ENCODE data around the gene MRPS24. TPM values are rescaled to one million over a fixed set of nuclear protein-coding genes. Genes with fewer than 3 reads are reported as not detected.

MRPS24 gene
- total and polyA plus RNA-seq, 2 donors (not counting 3 experiments of a cell fraction or from before 2014, with no cell fraction given), result 105 to 279 TPM

GRCh38 chr7:43884617-43885016 lies 15.3 kb upstream of the MRPS24 start:
- no peaks in the 10 kb centered on the region for H3K9me3 ChIP-seq (replicated peaks; ENCODE audit: control insufficient read depth, insufficient read depth, low read length)
- DNase-seq (ENCODE audit: low read depth, low spot score), result no peak
- H3K79me2 ChIP-seq (ENCODE audit: control insufficient read depth, insufficient read depth, low read length), result peaks cover 9% of the 10 kb centered on the region
- TF ChIP-seq POLR2A (IDR thresholded peaks at IDR 0.05; ENCODE audit: low read depth, low read length) (no peak), JUN (IDR thresholded peaks at IDR 0.05; ENCODE audit: borderline replicate concordance, insufficient read depth, insufficient read length, low read depth) (no peak), EZH2 (IDR thresholded peaks at IDR 0.05; ENCODE audit: borderline replicate concordance, low read depth, low read length, severe bottlenecking) (no peak), GATA2 (IDR thresholded peaks at IDR 0.05; ENCODE audit: insufficient read depth, insufficient read length, low read depth, low read length) (no peak), POLR2AphosphoS5 (IDR thresholded peaks at IDR 0.05; ENCODE audit: insufficient read depth, low read depth, low read length) (no peak), FOS (IDR thresholded peaks at IDR 0.05; ENCODE audit: borderline replicate concordance, insufficient read depth, low read length) (no peak), MYC (IDR thresholded peaks at IDR 0.05; ENCODE audit: low read depth, low read length) (no peak)
- TF ChIP-seq, protein P1, sequence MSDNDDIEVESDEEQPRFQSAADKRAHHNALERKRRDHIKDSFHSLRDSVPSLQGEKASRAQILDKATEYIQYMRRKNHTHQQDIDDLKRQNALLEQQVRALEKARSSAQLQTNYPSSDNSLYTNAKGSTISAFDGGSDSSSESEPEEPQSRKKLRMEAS (IDR thresholded peaks at IDR 0.05; ENCODE audit: insufficient read depth, insufficient read length), result no peak
- TF ChIP-seq, protein P2, sequence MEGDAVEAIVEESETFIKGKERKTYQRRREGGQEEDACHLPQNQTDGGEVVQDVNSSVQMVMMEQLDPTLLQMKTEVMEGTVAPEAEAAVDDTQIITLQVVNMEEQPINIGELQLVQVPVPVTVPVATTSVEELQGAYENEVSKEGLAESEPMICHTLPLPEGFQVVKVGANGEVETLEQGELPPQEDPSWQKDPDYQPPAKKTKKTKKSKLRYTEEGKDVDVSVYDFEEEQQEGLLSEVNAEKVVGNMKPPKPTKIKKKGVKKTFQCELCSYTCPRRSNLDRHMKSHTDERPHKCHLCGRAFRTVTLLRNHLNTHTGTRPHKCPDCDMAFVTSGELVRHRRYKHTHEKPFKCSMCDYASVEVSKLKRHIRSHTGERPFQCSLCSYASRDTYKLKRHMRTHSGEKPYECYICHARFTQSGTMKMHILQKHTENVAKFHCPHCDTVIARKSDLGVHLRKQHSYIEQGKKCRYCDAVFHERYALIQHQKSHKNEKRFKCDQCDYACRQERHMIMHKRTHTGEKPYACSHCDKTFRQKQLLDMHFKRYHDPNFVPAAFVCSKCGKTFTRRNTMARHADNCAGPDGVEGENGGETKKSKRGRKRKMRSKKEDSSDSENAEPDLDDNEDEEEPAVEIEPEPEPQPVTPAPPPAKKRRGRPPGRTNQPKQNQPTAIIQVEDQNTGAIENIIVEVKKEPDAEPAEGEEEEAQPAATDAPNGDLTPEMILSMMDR (IDR thresholded peaks at IDR 0.05; ENCODE audit: extremely low read depth in 1 of 2, insufficient read depth in 1 of 2, low read depth in 1 of 2, low read length in 2 of 2), result no peak
- intact Hi-C loops (cut with micrococcal nuclease) (no loop called here), dilution Hi-C loops (cut with MboI; ENCODE audit: extremely low pct_ligation_motif_present, low sequenced_read_pairs) (no loop called here)
- H3K4me1 ChIP-seq (ENCODE audit: control insufficient read depth, extremely low read depth, insufficient read depth, low read length), result peaks cover 13% of the 10 kb centered on the region
- no peaks in the 10 kb centered on the region for H3K9me1 ChIP-seq (replicated peaks; ENCODE audit: control insufficient read depth, extremely low read depth, insufficient read depth, low read length)
- no peak overlapping the region for H2AFZ ChIP-seq (ENCODE audit: low read depth, low read length)
- no TSS peak for BruUV-seq (replicated peaks)
- no peak overlapping the region for H3K4me2 ChIP-seq (ENCODE audit: insufficient read depth, low read length)
- ChIA-PET POLR2A (no interaction called here), CTCF (interaction anchor here (0.9 to 1.3 kb wide), 3 partner anchors 9 to 15 kb away, joined by 3 to 4 read pairs (median 4); partner anchors contain the start of gene MRPS24)
- no peaks in the 10 kb centered on the region for H4K20me1 ChIP-seq (replicated peaks; ENCODE audit: control insufficient read depth, extremely low read depth, insufficient read depth, low read length)
- no peak overlapping the region for H3K27ac ChIP-seq (ENCODE audit: insufficient read depth, low read depth, low read length)
- H3K27me3 ChIP-seq (ENCODE audit: control insufficient read depth in 2 of 2, insufficient read depth in 2 of 2, low read length in 2 of 2), result no peaks in the 10 kb centered on the region
- no peak for FAIRE-seq
- no peak overlapping the region for H3K9ac ChIP-seq (replicated peaks; ENCODE audit: extremely low read depth, insufficient read depth, low read length)
- no peak overlapping the region for H3K4me3 ChIP-seq (replicated peaks in 1 of 3; ENCODE audit: insufficient read depth in 1 of 3, low read depth in 1 of 3, low read length in 3 of 3)
- H3K36me3 ChIP-seq (ENCODE audit: control insufficient read depth in 2 of 2, extremely low read depth in 1 of 2, insufficient read depth in 2 of 2, low read length in 2 of 2), result peaks cover 0 to 2% of the 10 kb centered on the region in 2 experiments
